ENCODE results near the gene PRAMEF1.

The PRAMEF1 gene

DNA sequence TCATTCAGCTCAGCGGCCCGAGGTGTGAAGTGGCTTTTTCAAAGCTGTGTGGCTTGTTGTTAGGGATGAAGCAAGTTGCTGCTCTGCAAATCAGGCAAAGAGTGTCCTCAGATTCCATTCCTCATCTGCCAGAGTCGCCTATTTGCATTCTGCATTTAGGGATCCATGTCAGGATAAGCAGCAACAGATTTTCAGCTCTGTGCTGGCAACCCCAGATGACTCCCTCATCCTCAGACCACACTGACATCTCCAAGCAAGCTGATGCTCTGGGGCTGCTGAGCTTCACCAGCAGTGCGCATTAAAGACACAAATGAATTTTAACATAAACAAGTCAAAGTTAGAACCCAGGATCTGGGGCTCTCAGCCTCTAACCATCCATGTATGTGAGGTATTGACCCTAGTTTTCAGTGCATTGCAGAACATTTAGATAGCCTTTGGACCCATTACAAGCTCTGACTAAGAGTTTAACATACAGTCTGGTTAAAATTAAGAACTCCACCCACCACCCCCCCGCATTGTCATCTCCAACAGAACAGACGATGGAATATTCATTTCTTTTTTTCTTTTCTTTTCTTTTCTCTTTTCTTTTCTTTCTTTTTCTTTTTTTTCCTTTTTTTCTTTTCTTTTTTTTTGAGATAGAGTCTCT is 34.3 kb upstream of the PRAMEF1 start:
- TF ChIP-seq ZFX (IDR thresholded peaks at IDR 0.05; ENCODE audit: borderline replicate concordance): no peak
- TF ChIP-seq, protein P1, sequence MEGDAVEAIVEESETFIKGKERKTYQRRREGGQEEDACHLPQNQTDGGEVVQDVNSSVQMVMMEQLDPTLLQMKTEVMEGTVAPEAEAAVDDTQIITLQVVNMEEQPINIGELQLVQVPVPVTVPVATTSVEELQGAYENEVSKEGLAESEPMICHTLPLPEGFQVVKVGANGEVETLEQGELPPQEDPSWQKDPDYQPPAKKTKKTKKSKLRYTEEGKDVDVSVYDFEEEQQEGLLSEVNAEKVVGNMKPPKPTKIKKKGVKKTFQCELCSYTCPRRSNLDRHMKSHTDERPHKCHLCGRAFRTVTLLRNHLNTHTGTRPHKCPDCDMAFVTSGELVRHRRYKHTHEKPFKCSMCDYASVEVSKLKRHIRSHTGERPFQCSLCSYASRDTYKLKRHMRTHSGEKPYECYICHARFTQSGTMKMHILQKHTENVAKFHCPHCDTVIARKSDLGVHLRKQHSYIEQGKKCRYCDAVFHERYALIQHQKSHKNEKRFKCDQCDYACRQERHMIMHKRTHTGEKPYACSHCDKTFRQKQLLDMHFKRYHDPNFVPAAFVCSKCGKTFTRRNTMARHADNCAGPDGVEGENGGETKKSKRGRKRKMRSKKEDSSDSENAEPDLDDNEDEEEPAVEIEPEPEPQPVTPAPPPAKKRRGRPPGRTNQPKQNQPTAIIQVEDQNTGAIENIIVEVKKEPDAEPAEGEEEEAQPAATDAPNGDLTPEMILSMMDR (IDR thresholded peaks at IDR 0.05): no peak
- no peak overlapping the region for H3K27ac ChIP-seq

DNA sequence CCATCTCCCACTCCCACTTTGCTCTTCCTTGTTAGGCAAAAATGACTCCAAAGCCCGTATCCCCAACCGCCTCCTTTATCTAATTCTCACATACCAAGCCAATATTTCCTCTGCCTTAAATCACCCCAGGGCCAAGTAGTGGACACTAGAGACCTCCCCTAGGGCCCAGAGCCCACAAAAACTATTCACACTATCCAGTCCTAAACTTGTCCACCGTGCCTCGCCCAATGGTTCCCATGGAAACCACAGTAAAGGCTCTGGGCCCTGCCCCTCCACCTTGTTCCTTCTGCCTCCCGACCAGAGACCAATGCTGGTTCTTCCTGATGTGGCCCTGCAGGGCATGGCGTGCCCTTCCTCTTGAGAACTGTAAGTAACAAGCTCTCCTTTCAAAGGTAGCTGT is 33.4 kb upstream of the PRAMEF1 start:
- TF ChIP-seq, protein P1 (IDR thresholded peaks at IDR 0.05): no peak
- TF ChIP-seq ZFX (IDR thresholded peaks at IDR 0.05; ENCODE audit: borderline replicate concordance): no peak
- H3K27ac ChIP-seq: no peak overlapping the region

DNA sequence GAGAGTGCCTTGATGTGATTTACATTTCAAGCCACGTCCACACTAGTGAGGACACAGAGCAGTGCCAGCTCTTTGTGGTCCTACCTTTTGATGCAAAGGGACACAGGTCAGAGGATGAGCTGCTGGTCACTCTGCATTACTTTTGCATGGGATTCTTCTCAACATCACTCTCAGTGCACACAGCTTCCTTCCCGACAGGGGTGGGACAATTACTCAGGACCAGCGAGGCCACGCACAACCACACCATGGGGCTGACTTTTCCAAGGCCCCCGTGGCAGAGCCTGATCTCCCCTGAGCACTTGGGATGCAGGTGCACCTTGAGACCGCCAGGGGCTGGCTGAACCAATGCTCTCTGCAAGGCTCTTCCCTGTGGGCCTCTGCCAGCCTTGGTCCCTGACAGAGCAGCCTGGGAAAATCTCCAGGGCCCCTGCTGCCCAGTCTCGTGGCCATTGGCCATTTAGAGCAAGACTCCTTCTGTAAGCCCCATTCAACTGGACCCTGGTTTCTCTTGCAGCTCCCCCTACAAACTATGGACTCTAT is 30.9 kb upstream of the PRAMEF1 start:
- H3K27ac ChIP-seq: no peak overlapping the region
- TF ChIP-seq ZFX (IDR thresholded peaks at IDR 0.05; ENCODE audit: borderline replicate concordance): no peak
- TF ChIP-seq, protein P1 (IDR thresholded peaks at IDR 0.05): peak; percentile 31

DNA sequence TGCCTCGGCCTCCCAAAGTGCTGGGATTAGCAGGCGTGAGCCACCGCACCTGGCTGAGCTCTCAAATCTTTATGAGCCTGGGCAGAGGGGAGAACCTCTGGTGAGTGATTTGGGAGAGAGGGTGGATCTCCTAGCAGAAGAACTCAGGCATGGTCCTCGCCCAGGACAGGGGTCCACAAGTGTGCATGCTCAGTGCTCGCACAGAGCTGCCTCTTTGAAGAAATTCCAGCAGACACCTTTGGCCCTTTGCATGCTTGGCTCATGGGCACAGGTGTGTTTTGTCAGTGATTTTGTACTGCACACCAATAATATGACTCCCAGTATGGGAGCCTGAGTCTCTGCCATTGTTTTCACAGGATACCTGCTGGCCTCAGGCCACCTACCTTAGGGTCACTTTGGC is 29.4 kb upstream of the PRAMEF1 start:
- no peak for TF ChIP-seq ZFX (IDR thresholded peaks at IDR 0.05; ENCODE audit: borderline replicate concordance)
- TF ChIP-seq, protein P1 (IDR thresholded peaks at IDR 0.05): no peak
- no peak overlapping the region for H3K27ac ChIP-seq

DNA sequence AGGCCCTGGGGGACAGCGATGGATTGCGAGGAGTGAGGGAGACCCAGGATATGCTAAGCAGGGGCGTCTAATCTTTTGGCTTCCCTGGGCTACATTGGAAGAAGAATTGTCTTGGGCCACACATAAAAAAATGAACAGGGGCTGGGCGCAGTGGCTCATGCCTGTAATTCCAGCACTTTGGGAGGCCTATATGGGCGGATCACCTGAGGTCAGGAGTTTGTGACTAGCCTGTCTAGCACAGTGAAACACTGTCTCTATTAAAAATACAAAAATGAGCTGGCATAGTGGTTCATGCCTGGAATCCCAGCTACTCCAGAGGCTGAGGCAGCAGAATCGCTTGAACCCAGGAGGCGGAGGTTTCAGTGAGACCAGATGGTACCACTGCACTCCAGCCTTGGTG is 28.4 kb upstream of the PRAMEF1 start:
- TF ChIP-seq, protein P1 (IDR thresholded peaks at IDR 0.05): no peak
- TF ChIP-seq ZFX (IDR thresholded peaks at IDR 0.05; ENCODE audit: borderline replicate concordance): no peak
- H3K27ac ChIP-seq: no peak overlapping the region

DNA sequence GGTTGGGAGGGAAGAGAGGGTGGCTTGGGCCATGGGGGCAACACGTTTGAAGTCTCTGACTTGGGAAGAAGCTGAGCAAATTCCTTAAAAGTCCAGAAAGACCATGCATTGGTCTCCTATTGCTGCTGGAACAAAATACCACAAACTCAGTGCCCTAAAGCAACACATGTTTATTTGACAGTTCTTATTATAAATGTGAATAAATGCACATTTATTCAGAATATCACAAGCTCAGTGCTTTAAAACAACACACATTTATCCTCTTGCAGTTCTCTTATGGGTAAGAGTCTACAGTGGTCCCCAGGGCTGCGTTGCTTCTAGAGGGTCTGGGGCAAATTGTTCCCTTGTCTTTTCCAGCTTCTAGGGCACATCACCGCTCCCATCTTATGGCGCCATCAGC is 27.7 kb upstream of the PRAMEF1 start:
- TF ChIP-seq ZFX (IDR thresholded peaks at IDR 0.05; ENCODE audit: borderline replicate concordance): no peak
- TF ChIP-seq, protein P1 (IDR thresholded peaks at IDR 0.05): no peak
- H3K27ac ChIP-seq: no peak overlapping the region

DNA sequence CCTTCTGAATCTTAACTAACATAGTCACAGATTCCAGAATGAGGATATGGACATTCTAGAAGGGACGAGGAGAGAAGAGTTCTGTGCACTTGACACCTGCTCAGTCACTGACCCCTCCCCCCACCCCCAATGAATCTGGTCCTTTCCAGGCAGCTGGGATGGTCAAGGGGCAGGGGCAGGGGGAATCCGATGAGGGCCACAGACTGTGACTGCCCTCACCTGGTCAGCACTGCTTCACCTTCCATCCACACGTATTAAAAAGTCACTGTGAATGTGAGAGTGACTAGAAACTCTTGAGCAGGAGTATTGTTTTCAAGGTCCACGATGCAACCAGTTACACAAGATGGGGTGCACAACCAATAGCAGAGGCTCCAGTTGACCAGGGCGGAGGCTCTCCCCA is 27.2 kb upstream of the PRAMEF1 start:
- TF ChIP-seq, protein P1 (IDR thresholded peaks at IDR 0.05): no peak
- TF ChIP-seq ZFX (IDR thresholded peaks at IDR 0.05; ENCODE audit: borderline replicate concordance): no peak

More for the DNA sequence above, 27.2 kb upstream of the PRAMEF1 start:
- H3K27ac ChIP-seq: no peak overlapping the region
